NCI-H82 treated with DMSO at 0.1 percent for 48 hours (cell line): ENCODE measurements around the gene TMEM81.

Source experiments
- DNase-seq: peaks from one replicate; lab custom pipeline; 2025; ENCODE audit not compliant: unreplicated experiment; lab: John Stamatoyannopoulos, UW

TMEM81 gene

GRCh38 chr1:205061227-205061626 lies 23.0 kb downstream of the TMEM81 start:
- DNase-seq: no peak

- DNase-seq: no peak
These were observed 23.5 kb downstream of the TMEM81 start for GRCh38 chr1:205060746-205061145.

- DNase-seq: no peak
These were observed 24.6 kb downstream of the TMEM81 start for GRCh38 chr1:205059660-205060059.

GRCh38 chr1:205058853-205059252 lies 25.4 kb downstream of the TMEM81 start:
- no peak for DNase-seq

- no peak for DNase-seq
These were observed 26.3 kb downstream of the TMEM81 start for GRCh38 chr1:205057808-205058575.

- no peak for DNase-seq
These were observed 27.2 kb downstream of the TMEM81 start for GRCh38 chr1:205056956-205057568.

GRCh38 chr1:205056188-205056611 lies 28.1 kb downstream of the TMEM81 start:
- DNase-seq: peak; percentile 91

- DNase-seq: no peak
These were observed 30.2 kb downstream of the TMEM81 start for GRCh38 chr1:205054013-205054412.

- DNase-seq: no peak
These were observed 31.0 kb downstream of the TMEM81 start for GRCh38 chr1:205053296-205053695.

GRCh38 chr1:205052690-205053089 lies 31.6 kb downstream of the TMEM81 start:
- no peak for DNase-seq

- DNase-seq: no peak
These were observed 34.8 kb downstream of the TMEM81 start for GRCh38 chr1:205049479-205049878.

GRCh38 chr1:205048382-205048781 lies 35.9 kb downstream of the TMEM81 start:
- no peak for DNase-seq

GRCh38 chr1:205047764-205048231 lies 36.5 kb downstream of the TMEM81 start:
- DNase-seq: no peak

GRCh38 chr1:205046870-205047269 lies 37.4 kb downstream of the TMEM81 start:
- no peak for DNase-seq

- DNase-seq: no peak
These were observed 39.1 kb downstream of the TMEM81 start for GRCh38 chr1:205045146-205045545.

GRCh38 chr1:205044741-205045140 lies 39.5 kb downstream of the TMEM81 start:
- no peak for DNase-seq

- DNase-seq: no peak
These were observed 40.4 kb downstream of the TMEM81 start for GRCh38 chr1:205043866-205044265.

GRCh38 chr1:205042911-205043806 lies 41.1 kb downstream of the TMEM81 start, which contains the start of gene CNTN2:
Gene CNTN2, plus strand, starts transcription at chr1:205043212. Its CDS starts 9,974 bp downstream, at chr1:205053186.
- DNase-seq: no peak

GRCh38 chr1:205041998-205042910 lies 42.0 kb downstream of the TMEM81 start:
- peak; percentile 42 for DNase-seq

GRCh38 chr1:205041001-205041715 lies 43.1 kb downstream of the TMEM81 start:
- no peak for DNase-seq
